Measurements from ENCODE around the gene LEPROT. TPM values are rescaled to one million over a fixed set of nuclear protein-coding genes. Genes with fewer than 3 reads are reported as not detected.
A peak's percentile ranks its signal among the peaks of the same experiment; 100 is the strongest.

Gene LEPROT
- total RNA-seq, 2 experiments from 2014 or later: 11.3 to 12.6 TPM

GRCh38 chr1:65434255-65434654 lies 13.8 kb downstream of the LEPROT start:
- DNase-seq: no peak
- peaks cover 8% of the 10 kb centered on the region for H3K36me3 Mint-ChIP-seq (ENCODE audit: low read depth)
- H3K27me3 Mint-ChIP-seq: no peaks in the 10 kb centered on the region
- ATAC-seq: no peak
- H3K27ac Mint-ChIP-seq: no peak overlapping the region
- H3K9me3 Mint-ChIP-seq: no peaks in the 10 kb centered on the region
- intact Hi-C loops (cut with micrococcal nuclease): loop anchor here (5.0 kb wide), 1 partner anchor 253 kb away; no protein-coding TSS in a partner anchor
- CTCF ChIA-PET: interaction anchor here (1.4 kb wide), 1 partner anchor 254 kb away, joined by 4 read pairs; no protein-coding TSS in a partner anchor
- POLR2A ChIA-PET: no interaction called here
- peak; percentile 21 for TF ChIP-seq CTCF (IDR thresholded peaks at IDR 0.05)
- no peak overlapping the region for H3K4me3 Mint-ChIP-seq
- H3K4me1 Mint-ChIP-seq (ENCODE audit: low read depth): peaks cover 4% of the 10 kb centered on the region

- Mint-ChIP-seq H3K27ac (no peak overlapping the region), H3K27me3 (no peaks in the 10 kb centered on the region), H3K4me3 (no peak overlapping the region), H3K4me1 (ENCODE audit: low read depth) (peaks cover 4% of the 10 kb centered on the region), H3K36me3 (ENCODE audit: low read depth) (peaks cover 8% of the 10 kb centered on the region), H3K9me3 (no peaks in the 10 kb centered on the region)
- ChIA-PET CTCF (no interaction called here), POLR2A (no interaction called here)
- no peak for TF ChIP-seq CTCF (IDR thresholded peaks at IDR 0.05)
- no peak for DNase-seq
- no peak for ATAC-seq
- intact Hi-C loops (cut with micrococcal nuclease): loop anchor here (5.0 kb wide), 1 partner anchor 253 kb away; no protein-coding TSS in a partner anchor
These were observed 14.3 kb downstream of the LEPROT start for GRCh38 chr1:65434760-65435159.

GRCh38 chr1:65435987-65436386 lies 15.5 kb downstream of the LEPROT start:
- no peaks in the 10 kb centered on the region for H3K9me3 Mint-ChIP-seq
- H3K4me1 Mint-ChIP-seq (ENCODE audit: low read depth): peaks cover under 1% of the 10 kb centered on the region
- no peak overlapping the region for H3K4me3 Mint-ChIP-seq
- H3K27me3 Mint-ChIP-seq: no peaks in the 10 kb centered on the region
- ATAC-seq (no peak), DNase-seq (no peak)
- ChIA-PET CTCF (no interaction called here), POLR2A (interaction anchor here (0.6 kb wide), 1 partner anchor 72 kb away, joined by 3 read pairs; no protein-coding TSS in a partner anchor)
- intact Hi-C loops (cut with micrococcal nuclease): no loop called here
- no peak for TF ChIP-seq CTCF (IDR thresholded peaks at IDR 0.05)
- peaks cover 5% of the 10 kb centered on the region for H3K36me3 Mint-ChIP-seq (ENCODE audit: low read depth)
- H3K27ac Mint-ChIP-seq: no peak overlapping the region

- no peak for DNase-seq
- ATAC-seq: no peak
- Mint-ChIP-seq H3K4me1 (ENCODE audit: low read depth) (no peaks in the 10 kb centered on the region), H3K4me3 (no peak overlapping the region), H3K27ac (no peak overlapping the region), H3K36me3 (ENCODE audit: low read depth) (peaks cover 3% of the 10 kb centered on the region), H3K27me3 (no peaks in the 10 kb centered on the region), H3K9me3 (no peaks in the 10 kb centered on the region)
- no peak for TF ChIP-seq CTCF (IDR thresholded peaks at IDR 0.05)
- intact Hi-C loops (cut with micrococcal nuclease): no loop called here
- CTCF ChIA-PET: no interaction called here
- POLR2A ChIA-PET: no interaction called here
These were observed 17.1 kb downstream of the LEPROT start for GRCh38 chr1:65437616-65438015.

GRCh38 chr1:65440322-65440900 lies 19.9 kb downstream of the LEPROT start:
- ChIA-PET POLR2A (no interaction called here), CTCF (interaction anchor here (1.3 kb wide), 1 partner anchor 19 kb away, joined by 4 read pairs; no protein-coding TSS in a partner anchor)
- TF ChIP-seq CTCF (IDR thresholded peaks at IDR 0.05): no peak
- no peaks in the 10 kb centered on the region for H3K9me3 Mint-ChIP-seq
- H3K27ac Mint-ChIP-seq: no peak overlapping the region
- no peak for ATAC-seq
- H3K4me1 Mint-ChIP-seq (ENCODE audit: low read depth): no peaks in the 10 kb centered on the region
- peaks cover 3% of the 10 kb centered on the region for H3K36me3 Mint-ChIP-seq (ENCODE audit: low read depth)
- H3K4me3 Mint-ChIP-seq: no peak overlapping the region
- no peak for DNase-seq
- intact Hi-C loops (cut with micrococcal nuclease): no loop called here
- H3K27me3 Mint-ChIP-seq: no peaks in the 10 kb centered on the region

Measured in activated CD8-positive, alpha-beta T cell treated with anti-CD3 and anti-CD28 coated beads for 36 hours (primary cell).